Tibial artery (tissue), 4 donors: ENCODE results near the gene TMEM81.

ENCODE experiments used
- DNase-seq, 2 donors: peaks; one replicate each; pipeline ENCODE4 v3.0.0-alpha.2; 2019
- H3K27ac ChIP-seq, 2 donors: fragments of 200-600 bp; sonication (generic) in 1 of 2; 1 replicate in 1 of 2; 2 replicates in 1 of 2; pipeline ENCODE4 v1.5.1; 2018 to 2019; ENCODE audit warnings: mild to moderate bottlenecking in 1 of 2
- H3K27me3 ChIP-seq, 2 donors: fragments of 200-600 bp; sonication (generic) in 1 of 2; one replicate each; pipeline versions ENCODE4 v1.5.1 to v1.6.0; 2016 to 2019
- H3K36me3 ChIP-seq, 3 donors: fragments of 200-600 bp; sonication (generic) in 2 of 3; one replicate each; pipeline ENCODE4 v1.5.1; 2016 to 2019; ENCODE audit warnings: mild to moderate bottlenecking in 2 of 3
- H3K4me1 ChIP-seq, 4 donors: fragments of 200-600 bp; sonication (generic) in 2 of 4; 1 replicate in 3 of 4; 2 replicates in 1 of 4; pipeline ENCODE4 v1.5.1; 2016 to 2019
- H3K4me3 ChIP-seq, 2 donors: fragments of 200-600 bp; sonication (generic) in 1 of 2; 1 replicate in 1 of 2; 2 replicates in 1 of 2; pipeline ENCODE4 v1.5.1; 2018 to 2019; ENCODE audit warnings: mild to moderate bottlenecking in 2 of 2
- H3K9me3 ChIP-seq, 3 donors: fragments of 200-600 bp; sonication (generic) in 1 of 3; one replicate each; pipeline ENCODE4 v1.5.1; 2016 to 2019
- intact Hi-C: fragments of 100-400 bp; cut with DNase I; formaldehyde crosslinking; loops from one replicate; pipeline ENCODE4 v1.15.0; 2023; ENCODE audit warnings: low total_unique reads
- TF ChIP-seq, protein P1 (sequence below), 2 experiments: fragments of 200-600 bp in 1 of 2; fragments of 450-650 bp in 1 of 2; IDR thresholded peaks; one replicate each; pipeline ENCODE4 v1.5.1; 2017 to 2019; ENCODE audit warnings: antibody characterized with exemption in 2 of 2, mild to moderate bottlenecking in 1 of 2, moderate library complexity in 1 of 2

The TMEM81 gene

DNA sequence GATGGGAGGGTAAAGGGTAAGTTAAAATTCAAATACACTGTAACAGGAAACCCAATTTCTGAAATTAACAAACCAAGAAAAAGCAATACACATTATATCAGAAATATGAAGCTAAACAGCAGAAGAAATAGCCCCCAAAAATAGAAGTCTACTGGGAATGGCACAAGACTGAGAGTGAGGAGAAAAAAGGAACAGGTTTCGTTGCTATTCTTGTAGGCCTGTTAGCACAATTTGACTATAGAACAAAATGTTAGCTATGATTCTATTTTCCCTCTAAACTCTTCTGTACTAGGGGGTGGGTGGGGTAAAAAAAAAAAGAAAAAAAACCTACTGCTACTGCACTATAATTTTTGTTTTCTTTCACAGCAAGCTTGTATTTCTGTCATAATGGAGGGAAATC is 25.0 kb upstream of the TMEM81 start:
- TF ChIP-seq, protein P1, sequence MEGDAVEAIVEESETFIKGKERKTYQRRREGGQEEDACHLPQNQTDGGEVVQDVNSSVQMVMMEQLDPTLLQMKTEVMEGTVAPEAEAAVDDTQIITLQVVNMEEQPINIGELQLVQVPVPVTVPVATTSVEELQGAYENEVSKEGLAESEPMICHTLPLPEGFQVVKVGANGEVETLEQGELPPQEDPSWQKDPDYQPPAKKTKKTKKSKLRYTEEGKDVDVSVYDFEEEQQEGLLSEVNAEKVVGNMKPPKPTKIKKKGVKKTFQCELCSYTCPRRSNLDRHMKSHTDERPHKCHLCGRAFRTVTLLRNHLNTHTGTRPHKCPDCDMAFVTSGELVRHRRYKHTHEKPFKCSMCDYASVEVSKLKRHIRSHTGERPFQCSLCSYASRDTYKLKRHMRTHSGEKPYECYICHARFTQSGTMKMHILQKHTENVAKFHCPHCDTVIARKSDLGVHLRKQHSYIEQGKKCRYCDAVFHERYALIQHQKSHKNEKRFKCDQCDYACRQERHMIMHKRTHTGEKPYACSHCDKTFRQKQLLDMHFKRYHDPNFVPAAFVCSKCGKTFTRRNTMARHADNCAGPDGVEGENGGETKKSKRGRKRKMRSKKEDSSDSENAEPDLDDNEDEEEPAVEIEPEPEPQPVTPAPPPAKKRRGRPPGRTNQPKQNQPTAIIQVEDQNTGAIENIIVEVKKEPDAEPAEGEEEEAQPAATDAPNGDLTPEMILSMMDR (IDR thresholded peaks at IDR 0.05), result no peak
- no peaks in the 10 kb centered on the region for H3K4me1 ChIP-seq
- H3K27me3 ChIP-seq, result no peaks in the 10 kb centered on the region
- H3K9me3 ChIP-seq, result no peaks in the 10 kb centered on the region
- H3K36me3 ChIP-seq, result peaks cover 38 to 93% (median 58%) of the 10 kb centered on the region in 3 donors
- DNase-seq, result no peak
- intact Hi-C loops, result no loop called here
- H3K27ac ChIP-seq, result no peak overlapping the region
- no peak overlapping the region for H3K4me3 ChIP-seq

DNA sequence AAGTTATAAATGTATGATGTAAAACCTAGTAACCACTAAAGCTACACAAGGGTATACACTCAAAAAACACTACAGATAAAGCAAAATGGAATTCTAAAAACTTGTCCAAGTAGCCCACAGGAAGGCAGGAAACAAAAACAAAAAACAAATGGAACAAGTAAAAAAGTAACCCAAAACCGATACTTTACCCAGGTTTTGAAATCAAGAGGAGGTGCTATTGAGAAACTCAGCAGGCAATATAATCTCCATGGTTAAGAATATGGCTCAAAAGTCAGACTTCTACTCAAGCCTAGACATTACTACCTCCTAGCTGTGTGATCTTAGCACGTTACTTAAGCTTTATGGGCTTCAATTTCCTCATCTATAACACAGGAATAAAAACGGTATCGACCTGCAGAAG is 24.2 kb upstream of the TMEM81 start:
- H3K27ac ChIP-seq, result no peak overlapping the region
- no peak overlapping the region for H3K4me3 ChIP-seq
- TF ChIP-seq, protein P1 (IDR thresholded peaks at IDR 0.05), result no peak
- H3K4me1 ChIP-seq, result no peaks in the 10 kb centered on the region
- intact Hi-C loops, result no loop called here
- peaks cover 40 to 94% (median 59%) of the 10 kb centered on the region in 3 donors for H3K36me3 ChIP-seq
- H3K9me3 ChIP-seq, result no peaks in the 10 kb centered on the region
- DNase-seq, result no peak
- H3K27me3 ChIP-seq, result no peaks in the 10 kb centered on the region

GRCh38 chr1:205107327-205107726 is 23.1 kb upstream of the TMEM81 start:
- H3K4me3 ChIP-seq, result no peak overlapping the region
- no peaks in the 10 kb centered on the region for H3K27me3 ChIP-seq
- H3K36me3 ChIP-seq, result peaks cover 42 to 93% (median 60%) of the 10 kb centered on the region in 3 donors
- DNase-seq, result no peak
- no peaks in the 10 kb centered on the region for H3K4me1 ChIP-seq
- intact Hi-C loops, result no loop called here
- TF ChIP-seq, protein P1 (IDR thresholded peaks at IDR 0.05), result no peak
- no peaks in the 10 kb centered on the region for H3K9me3 ChIP-seq
- H3K27ac ChIP-seq, result no peak overlapping the region

GRCh38 chr1:205102404-205102803 is 18.1 kb upstream of the TMEM81 start:
- H3K9me3 ChIP-seq, result no peaks in the 10 kb centered on the region
- no peaks in the 10 kb centered on the region for H3K27me3 ChIP-seq
- DNase-seq, result no peak
- H3K4me1 ChIP-seq, result no peaks in the 10 kb centered on the region
- TF ChIP-seq, protein P1 (IDR thresholded peaks at IDR 0.05), result no peak
- H3K27ac ChIP-seq, result no peak overlapping the region
- no peak overlapping the region for H3K4me3 ChIP-seq
- intact Hi-C loops, result no loop called here
- peaks cover 85 to 95% (median 85%) of the 10 kb centered on the region in 3 donors for H3K36me3 ChIP-seq

GRCh38 chr1:205098242-205098641 is 14.0 kb upstream of the TMEM81 start:
- Histone ChIP-seq H3K27ac (no peak overlapping the region), H3K27me3 (no peaks in the 10 kb centered on the region), H3K9me3 (no peaks in the 10 kb centered on the region), H3K4me3 (no peak overlapping the region), H3K36me3 (peaks cover 92 to 97% (median 92%) of the 10 kb centered on the region in 3 donors), H3K4me1 (no peaks in the 10 kb centered on the region)
- no peak for DNase-seq
- intact Hi-C loops, result no loop called here
- TF ChIP-seq, protein P1 (IDR thresholded peaks at IDR 0.05), result no peak

DNA sequence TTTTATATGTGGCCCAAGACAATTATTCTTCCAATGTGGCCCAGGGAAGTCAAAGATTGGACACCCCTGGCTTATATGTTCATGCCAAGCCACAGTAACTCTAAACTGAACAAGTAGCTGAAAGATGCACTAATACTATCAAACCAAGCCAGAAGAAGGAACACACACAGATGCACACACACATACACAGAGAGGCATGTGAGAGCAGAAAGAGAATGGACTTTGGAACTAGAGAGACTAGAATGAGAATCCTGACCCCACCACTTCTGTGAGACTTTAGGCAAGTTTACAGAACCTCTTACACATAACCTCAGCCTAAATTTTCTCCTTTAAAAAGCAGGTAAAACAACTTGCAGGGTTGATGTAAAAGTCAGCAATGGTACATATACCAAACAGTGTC is 11.2 kb upstream of the TMEM81 start:
- no peak overlapping the region for H3K27ac ChIP-seq
- no peaks in the 10 kb centered on the region for H3K9me3 ChIP-seq
- intact Hi-C loops, result no loop called here
- H3K27me3 ChIP-seq, result no peaks in the 10 kb centered on the region
- H3K4me1 ChIP-seq, result no peaks in the 10 kb centered on the region
- H3K36me3 ChIP-seq, result peaks cover 88 to 97% (median 89%) of the 10 kb centered on the region in 3 donors
- H3K4me3 ChIP-seq, result no peak overlapping the region
- no peak for DNase-seq
- TF ChIP-seq, protein P1 (IDR thresholded peaks at IDR 0.05), result no peak
